Endothelial cell of hepatic sinusoid (primary cell): ENCODE data around the gene MYOG.

ENCODE experiments used
- in situ Hi-C: cut with HindIII; loops from 2 replicates; pipeline ENCODE4 v1.10.0; 2017; ENCODE audit warnings: low sequenced_read_pairs

Gene MYOG

DNA sequence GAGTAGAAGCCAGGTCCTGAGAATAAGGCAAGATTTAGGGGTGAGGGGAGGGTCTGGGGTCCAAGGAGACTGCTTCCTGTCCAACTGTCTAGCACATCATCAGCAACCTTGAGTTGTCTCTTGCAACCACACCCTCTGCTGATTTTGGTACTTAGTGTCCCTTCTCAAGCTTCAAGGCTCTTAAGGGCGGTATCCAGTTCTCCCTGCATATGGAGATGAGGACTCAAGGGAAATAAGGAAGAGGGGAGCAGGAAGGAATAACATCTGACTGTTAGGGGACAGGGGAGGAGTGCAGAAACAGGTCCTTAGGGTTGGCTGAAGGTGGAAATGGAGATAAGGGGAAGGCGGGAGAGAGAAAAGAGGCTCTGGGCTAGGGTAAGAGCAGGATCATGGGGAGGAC, 12.3 kb downstream of the MYOG start:
- in situ Hi-C loops = no loop called here

DNA sequence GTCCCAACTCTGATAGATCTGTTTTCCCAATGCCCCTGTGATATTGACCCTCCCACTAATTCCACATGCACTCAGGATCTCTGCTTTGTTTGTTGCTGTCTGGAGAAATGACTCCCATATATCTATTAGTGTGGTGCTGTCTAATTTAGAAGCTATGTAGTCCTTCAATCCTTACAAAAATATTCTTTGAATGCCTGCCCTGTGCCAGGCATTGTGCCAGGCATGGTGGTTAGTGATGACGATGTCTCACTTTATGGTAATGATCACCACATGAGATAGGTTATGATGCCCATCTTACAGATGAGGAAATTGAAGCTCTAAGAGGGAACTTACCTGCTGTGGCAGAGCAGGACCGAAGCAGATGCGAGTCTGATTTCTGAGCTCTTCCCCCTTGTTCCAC, 12.9 kb downstream of the MYOG start:
- in situ Hi-C loops = no loop called here

DNA sequence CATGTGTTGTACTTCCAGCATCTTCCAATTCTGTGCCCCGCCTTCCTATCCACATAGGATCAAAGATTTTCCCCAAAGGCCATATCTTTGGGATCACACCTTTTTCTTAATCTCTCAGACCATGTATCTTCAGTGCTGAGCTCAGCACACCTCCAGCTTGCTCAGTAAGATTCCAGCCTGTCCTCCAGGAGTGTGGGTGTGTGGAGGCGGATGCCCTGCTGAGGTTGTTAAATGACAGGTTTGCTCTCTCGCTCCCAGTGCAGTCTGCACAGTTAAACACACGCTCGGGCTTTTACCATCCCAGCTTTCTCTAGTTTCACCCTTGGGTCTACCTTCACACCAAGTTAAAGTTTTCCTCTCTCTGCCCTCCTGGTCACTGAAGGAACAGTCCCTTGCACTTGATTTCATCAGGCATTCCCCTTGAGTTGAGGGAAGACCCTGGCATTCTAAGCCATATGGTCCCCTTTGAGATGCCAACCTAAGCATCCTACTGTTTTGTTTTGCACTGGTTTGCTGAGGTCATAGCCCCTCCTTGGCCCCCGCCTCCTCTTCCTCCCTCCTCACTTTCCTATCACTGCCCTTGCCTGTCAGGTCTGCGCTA, 13.7 kb downstream of the MYOG start:
- in situ Hi-C loops = no loop called here

DNA sequence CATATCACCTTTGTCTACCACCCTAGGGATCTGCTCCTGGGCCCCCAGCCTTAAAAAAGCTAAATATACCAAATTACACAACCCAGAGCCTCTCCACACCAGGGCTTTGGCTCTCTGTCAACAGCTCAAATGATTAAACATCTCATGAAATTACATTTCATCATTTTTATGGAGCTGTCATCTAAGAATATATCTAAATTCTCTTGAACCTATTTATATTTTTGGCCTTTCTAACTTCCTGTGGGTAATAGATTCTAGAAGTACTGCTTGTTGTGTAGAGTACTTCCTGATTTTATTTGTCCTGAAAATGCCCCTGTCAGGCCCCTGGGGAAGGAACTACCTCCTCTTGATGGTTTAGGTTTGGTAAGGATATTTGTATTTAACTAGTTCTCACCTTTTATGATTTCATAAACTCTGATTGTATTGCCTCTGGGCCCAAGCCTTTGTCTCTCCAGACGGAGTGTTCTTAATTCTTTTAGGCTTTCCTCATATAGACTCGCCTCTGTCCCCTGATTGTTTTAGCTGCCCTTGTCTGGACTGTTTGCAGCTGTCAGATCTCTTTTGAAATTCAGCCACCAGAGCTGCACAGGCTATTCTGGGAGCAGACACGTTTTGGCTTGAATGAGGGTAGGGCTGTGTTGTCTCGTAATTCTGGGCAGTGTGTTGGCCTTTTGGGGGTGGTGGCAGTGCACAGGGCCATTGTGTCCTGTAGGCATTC, 16.6 kb downstream of the MYOG start:
- in situ Hi-C loops = no loop called here

DNA sequence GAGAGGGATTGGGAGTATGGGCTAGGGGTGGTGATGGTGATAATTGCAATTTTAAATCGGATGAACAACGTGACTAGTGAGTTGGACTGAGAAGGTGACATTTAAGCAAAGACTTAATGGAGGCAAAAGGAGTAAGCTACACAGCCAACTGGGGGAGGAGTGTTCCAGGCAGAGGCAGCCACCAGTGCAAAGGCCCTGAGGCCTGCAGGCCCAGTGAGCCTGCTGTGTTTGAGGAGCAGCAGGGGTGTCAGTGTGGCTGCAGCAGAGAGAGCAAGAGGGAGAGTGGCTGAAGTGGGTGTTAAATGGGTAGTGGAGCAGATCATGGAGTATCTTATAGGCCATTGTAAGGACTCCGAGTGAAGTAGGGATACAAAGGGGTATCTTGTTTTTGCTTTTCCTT, 18.8 kb downstream of the MYOG start:
- in situ Hi-C loops = no loop called here

DNA sequence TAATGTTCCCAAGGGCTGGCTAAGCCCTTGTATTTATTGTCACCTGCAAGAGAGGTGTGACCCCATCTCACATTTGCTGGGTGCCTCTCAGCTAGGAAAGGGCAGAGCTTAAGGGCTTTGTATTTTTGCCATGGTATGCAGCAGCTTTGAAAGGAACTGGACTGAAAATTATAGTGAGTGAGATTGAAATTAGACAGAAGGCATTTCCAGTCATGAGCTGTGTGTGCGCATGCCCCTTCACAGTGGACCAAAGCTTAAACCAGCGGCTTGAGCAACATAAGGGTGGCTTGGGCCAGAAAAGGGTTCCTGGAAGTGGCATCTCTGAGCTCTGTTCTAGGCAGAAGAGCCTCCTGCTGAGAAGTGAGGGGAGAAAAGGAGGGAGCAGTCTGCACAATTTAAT, 19.8 kb downstream of the MYOG start:
- in situ Hi-C loops = no loop called here

DNA sequence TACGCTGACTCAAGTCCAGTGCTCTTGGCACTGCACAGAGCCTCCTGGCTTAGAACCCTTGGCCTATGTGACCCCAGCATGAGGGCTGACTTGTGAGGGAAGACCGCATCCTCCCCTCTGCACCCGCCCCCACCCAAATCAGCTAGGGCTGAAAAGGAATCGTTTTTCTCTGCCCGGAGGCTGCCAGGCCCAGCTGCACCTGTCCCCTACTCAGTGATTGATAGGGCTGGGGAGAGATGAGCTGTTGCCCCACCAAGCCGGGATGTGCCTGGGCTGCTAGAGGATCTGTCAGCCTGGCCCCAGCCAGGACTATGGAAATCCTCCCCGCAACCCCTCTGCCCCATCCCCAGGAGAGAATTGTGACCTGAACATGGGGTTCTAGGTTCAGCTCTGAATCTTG, 20.6 kb downstream of the MYOG start:
- in situ Hi-C loops = no loop called here

DNA sequence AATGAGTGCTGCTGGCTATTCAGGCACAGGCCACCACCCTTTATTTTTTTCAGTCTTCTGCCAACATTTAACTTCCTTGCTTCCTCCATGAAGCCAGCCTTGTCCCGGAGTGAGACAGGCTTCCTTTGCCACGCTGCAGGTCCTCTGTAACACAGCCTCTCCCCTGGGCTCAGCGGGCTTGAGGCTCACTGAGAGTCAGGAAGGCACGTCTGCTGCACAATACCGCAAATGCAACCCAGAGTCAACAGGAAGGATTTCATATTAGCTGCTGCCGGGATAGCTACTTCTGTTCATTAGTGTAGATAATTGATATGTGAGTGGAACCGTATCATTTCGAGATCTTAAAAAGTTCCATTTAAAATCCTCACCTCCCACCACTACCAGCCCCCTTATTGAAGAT, 22.5 kb downstream of the MYOG start:
- in situ Hi-C loops = no loop called here

DNA sequence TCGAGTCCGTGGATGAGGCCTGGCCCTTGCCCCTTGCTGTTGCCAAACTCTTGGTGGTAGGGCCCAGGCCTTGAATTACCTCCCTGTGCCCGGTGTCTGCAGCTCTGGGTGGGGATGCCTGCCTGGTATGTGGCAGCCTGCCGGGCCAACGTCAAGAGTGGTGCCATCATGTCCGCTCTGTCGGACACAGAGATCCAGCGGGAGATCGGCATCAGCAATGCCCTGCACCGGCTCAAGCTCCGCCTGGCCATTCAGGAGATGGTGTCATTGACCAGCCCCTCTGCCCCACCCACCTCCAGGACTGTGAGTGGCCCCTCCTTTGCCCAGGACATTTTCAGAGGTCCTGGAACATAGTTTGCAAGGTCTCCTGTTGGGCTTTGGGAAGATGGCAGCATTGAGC, 25.7 kb downstream of the MYOG start:
- in situ Hi-C loops = no loop called here

DNA sequence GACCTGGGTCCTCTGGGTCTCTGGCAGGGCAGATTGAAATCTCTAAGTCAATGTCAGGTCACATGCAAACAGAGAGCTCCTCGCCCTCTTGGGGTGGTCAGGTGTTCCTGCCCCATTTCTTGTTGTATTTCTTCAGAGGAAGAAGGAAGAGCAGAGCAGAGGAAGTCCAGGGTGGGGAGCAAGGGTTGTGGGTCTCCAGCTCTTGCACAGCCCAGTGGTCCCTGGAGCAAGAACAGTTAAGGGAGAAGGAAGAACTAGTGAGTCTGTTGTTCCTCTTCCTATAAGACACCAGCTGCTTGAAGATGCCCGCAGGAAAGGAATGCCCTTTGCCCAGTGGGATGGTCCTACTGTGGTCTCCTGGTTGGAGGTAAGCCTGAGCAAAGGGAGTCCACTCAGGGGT, 26.3 kb downstream of the MYOG start:
- in situ Hi-C loops = loop anchor here (5.0 kb wide), 1 partner anchor 43 kb away; no protein-coding TSS in a partner anchor

DNA sequence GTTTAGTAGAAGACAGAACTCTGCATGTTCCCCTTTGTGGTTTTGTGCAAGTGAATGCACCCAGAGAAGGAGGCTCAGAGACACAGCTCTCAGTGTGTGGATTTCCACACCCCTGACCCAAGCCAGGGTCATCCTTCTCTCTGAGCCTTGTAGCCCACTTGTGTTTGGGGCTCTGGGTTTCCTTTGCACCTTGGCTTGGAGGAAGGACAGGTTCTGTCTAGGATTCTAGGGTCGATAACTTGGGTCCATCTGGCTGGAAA, 27.2 kb downstream of the MYOG start:
- in situ Hi-C loops = loop anchor here (5.0 kb wide), 1 partner anchor 44 kb away; no protein-coding TSS in a partner anchor

DNA sequence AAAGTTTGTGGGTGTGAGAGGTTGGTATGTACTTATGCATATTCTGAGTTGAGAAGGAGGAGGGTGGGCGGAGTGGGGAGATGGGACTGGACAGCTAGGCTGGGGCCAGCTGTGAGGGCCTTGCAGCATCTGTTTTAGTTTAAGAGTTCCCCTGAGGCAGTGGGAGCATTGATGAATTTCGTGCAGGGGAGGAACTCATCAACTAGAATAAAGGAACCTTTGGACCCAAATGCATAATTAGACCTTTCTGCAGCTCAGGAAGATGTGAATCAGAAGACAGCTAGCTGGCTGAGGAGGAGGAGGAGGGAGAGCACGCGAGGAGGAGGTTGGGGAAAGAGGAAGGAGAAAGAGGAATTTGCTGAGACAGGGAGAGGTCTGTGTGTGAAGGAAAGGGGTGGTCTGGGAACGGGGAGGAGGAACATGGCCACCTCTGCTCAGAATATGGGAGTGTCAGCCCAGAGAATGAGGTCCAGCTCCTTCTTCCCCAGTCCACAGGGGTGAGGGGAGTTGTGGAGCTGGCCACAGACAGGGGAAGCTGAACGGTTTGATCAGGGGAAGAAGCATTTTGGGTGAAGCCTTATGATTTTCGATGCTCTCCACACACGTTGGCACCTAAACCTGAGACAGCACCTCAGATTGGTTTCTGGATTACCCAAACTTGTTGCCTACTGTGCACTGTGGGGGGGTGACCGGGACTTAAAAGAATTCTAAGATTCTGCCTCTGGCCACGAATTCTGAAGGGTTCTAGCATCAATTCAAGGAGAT, 27.7 kb downstream of the MYOG start:
- in situ Hi-C loops = loop anchor here (5.0 kb wide), 1 partner anchor 44 kb away; no protein-coding TSS in a partner anchor

DNA sequence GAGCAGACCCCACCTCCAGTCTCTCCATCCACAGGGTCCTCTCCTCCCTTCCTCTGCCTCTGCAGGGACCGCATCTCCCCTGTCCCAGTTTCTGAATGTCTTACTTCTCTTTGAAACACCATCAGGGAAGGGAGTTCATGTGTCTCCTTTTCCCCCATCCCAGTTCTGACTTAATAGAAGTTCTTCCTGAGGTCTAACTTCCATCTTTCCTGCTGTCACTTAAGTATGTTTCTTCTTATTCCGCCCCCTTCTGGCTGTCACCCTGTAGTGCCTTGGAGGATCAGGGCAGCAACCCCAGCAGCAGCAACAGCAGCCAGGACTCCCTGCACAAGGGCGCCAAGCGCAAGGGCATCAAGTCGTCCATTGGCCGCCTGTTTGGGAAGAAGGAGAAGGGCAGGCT, 29.3 kb downstream of the MYOG start:
- in situ Hi-C loops = loop anchor here (5.0 kb wide), 1 partner anchor 46 kb away; no protein-coding TSS in a partner anchor

DNA sequence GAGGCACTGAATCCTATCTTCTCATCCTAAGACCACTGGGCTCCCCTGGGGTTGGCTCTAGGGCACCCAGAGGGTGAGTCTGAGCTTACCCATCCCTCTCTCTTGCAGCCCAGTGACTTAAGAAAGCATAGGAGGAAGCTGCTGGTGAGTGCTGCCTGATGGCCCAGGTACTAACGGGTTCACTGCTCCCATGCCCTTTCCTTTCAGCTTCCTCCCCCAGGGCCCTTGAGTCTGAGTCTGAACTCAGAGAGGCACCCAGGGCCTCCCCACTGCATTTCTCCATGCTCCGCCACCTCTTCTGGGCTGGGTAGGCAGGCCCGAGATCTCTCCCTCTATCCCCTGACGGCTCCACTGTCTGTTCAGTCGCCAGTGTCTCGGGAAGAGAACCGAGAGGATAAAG, 29.8 kb downstream of the MYOG start:
- in situ Hi-C loops = loop anchor here (5.0 kb wide), 1 partner anchor 46 kb away; no protein-coding TSS in a partner anchor

DNA sequence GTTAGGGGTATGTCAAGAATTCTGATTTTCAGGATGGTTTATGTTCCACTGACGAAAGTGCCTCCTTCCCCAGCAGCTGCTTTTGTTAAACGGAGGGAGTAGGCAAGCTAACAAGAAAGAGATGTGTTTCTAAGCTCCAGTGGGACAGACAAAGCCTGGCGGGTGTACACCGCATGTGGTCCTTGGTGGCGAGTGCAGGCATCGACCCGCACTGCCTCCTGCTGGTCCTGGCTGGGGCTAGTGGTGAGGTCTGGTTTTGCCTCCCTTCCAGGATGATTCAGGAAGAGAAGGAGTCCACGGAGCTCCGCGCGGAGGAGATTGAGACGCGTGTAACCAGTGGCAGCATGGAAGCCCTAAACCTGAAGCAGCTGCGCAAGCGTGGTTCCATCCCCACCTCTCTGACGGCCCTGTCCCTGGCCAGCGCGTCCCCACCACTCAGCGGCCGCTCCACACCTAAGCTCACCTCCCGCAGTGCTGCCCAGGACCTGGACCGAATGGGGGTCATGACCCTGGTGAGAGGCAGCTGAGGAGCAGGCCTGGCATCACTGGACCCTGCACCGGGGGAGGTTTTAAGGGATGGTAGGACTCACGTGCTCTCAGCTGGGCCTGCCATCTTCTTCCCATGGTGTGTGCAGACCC, 30.5 kb downstream of the MYOG start:
- in situ Hi-C loops = loop anchor here (5.0 kb wide), 1 partner anchor 47 kb away; no protein-coding TSS in a partner anchor

DNA sequence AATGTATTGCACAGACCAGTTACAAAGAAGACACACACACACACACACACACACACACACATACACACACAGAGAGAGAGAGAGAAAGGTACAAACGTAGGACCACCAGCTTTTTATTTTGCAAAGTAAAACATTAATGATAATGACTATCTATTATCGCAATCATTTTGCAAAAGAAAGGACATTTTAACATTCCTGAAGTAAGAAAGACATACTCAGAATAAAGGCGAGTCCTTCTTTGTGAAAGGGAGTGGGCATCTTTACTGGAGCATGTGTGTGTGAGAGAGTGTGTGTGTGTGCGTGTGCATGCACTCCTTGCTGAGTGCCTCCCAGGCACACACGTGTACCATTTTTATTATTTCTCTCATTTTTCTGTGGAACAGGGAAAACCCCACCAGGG, 31.2 kb downstream of the MYOG start:
- in situ Hi-C loops = loop anchor here (5.0 kb wide), 1 partner anchor 48 kb away; no protein-coding TSS in a partner anchor

DNA sequence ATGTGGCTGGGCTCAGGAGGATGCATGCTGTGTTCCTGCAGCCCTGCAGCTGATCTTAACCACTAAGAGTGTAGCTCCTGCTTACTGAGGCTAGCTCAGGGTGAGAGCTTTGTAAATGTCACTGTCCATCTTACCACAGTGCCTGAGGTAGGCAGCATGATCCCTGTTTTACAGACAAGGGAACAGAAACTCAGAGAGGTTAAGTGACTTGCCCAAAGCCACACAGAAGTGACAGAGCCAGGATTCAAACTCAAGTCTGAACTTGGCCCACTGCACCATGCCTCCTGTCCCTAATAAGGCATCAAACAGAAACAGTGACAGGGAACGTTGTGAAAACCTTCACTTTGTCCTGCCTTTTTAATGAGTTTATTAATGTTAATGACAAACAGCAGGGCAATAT, 31.6 kb downstream of the MYOG start:
- in situ Hi-C loops = no loop called here

DNA sequence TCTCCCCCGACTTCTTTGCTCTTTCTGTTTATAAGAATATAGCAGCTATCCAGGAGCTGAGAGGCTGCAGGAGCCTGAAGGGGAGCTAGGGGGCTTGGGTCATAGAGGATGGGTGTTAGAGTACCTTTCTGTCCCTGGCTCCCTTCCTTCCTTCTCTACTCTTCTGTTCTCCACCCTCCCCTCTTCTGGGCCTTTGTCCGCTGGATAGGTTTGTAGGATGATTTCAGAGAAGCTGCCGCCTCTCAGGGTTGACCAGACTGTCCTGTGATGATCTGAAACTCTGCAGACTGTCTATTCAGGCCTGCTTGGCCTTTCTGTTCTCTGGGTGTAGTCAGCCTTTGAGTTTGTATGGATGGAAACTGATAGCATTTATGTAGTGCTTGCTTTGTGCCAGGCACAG, 33.2 kb downstream of the MYOG start:
- in situ Hi-C loops = no loop called here

DNA sequence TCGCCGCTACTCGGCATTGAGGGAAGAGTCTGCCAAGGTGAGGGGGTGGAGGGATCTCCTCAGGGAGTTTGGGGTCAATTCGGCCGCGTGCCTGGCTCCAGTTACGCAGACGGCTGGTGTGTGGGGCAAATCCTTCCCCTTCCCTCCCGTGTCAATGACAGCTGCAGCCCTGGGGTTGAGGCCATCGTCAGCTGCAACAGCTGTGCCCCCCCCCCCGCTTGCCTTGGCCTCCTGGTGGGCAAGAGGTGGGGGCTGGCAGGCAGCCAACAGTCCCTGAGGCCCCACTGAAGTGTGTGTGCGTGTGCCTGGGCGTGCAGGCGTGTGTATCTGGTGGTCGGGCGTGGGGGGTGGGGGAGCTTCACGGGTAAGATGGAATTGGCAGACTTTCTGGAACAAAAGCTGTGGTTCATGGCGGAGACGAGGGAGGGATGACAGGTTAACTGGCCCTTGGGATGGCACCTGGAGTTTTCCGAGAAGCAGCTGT, 33.9 kb downstream of the MYOG start:
- in situ Hi-C loops = no loop called here

DNA sequence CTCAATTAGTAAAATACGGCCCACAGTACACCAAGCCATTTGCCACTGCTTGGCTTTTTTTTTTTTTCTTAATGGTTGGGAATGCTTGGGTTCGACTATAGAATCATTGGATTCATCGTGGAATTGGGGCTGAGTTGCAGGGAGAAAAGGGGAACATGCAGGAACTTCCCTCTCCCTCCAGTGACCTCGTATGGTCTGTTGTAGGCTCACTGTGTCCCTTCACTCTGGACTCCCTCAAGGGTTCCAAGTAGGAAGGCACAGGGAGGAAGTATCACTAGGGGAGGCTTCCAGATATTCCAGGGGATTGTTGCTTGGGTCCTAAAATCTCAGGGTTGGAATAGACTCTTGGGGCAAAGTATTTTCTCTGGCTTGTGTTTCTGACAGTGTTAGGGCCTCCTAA, 35.0 kb downstream of the MYOG start:
- in situ Hi-C loops = no loop called here

DNA sequence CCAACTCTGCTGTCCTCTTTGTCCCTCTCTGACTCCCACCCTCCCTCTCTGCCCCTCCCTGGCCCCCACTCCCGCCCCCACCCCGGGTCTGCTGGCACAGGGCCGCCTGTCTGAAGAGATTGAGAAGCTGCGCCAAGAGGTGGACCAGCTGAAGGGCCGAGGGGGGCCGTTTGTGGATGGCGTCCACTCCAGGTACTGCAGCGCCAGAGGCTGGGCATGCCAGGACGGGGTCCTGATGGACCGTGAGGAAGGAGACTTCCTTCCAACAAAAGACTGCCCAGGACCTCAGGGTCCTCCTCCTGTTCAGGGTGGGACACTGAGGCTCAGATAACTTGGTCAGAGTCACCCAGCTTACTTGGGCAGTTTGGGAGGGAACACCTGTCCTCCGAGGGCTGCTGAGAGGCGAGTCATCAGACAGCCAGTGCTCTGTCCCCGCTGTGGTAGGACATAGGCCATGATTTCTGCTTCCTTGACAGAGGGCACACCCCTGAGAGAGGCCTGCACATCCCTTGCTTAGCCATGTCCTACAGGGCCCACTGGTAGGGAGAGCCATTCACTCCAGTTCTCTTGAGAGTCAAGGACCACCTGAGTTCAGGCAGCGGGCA, 36.1 kb downstream of the MYOG start:
- in situ Hi-C loops = no loop called here
